Stimulated activated CD8-positive, alpha-beta memory T cell treated with anti-CD3 and anti-CD28 coated beads, Interleukin-4, amount 100 ng/mL, for 24 hours (primary cell): ENCODE results near the gene TRPM2.
"Not testable (repeated sequence)": the region's sequence is repeated elsewhere in the genome, so short reads cannot be mapped to it uniquely, and the experiment has no call there.

Experiments
- DNase-seq: peaks from one replicate; pipeline ENCODE4 v3.0.0-alpha.2; 2020; ENCODE audit warnings: low read depth

TRPM2 gene

GRCh38 chr21:44375281-44375651 lies 21.8 kb downstream of the TRPM2 start:
- no peak for DNase-seq

- no peak for DNase-seq
These were observed 22.4 kb downstream of the TRPM2 start for GRCh38 chr21:44375761-44376241.

- DNase-seq, result no peak
These were observed 23.2 kb downstream of the TRPM2 start for GRCh38 chr21:44376606-44377005.

GRCh38 chr21:44377201-44377921 lies 23.9 kb downstream of the TRPM2 start:
- DNase-seq, result no peak

- DNase-seq, result no peak
These were observed 24.7 kb downstream of the TRPM2 start for GRCh38 chr21:44377922-44378645.

GRCh38 chr21:44378646-44379514 lies 25.5 kb downstream of the TRPM2 start:
- DNase-seq, result no peak

GRCh38 chr21:44379515-44379848 lies 26.1 kb downstream of the TRPM2 start:
- DNase-seq, result no peak

- no peak for DNase-seq
These were observed 26.8 kb downstream of the TRPM2 start for GRCh38 chr21:44379991-44380865.

- no peak for DNase-seq
These were observed 27.5 kb downstream of the TRPM2 start for GRCh38 chr21:44380876-44381275.

GRCh38 chr21:44381874-44382273 lies 28.5 kb downstream of the TRPM2 start:
- no peak for DNase-seq

- no peak for DNase-seq
These were observed 29.1 kb downstream of the TRPM2 start for GRCh38 chr21:44382536-44382935.

GRCh38 chr21:44383216-44383615 lies 29.8 kb downstream of the TRPM2 start:
- no peak for DNase-seq

- no peak for DNase-seq
These were observed 31.5 kb downstream of the TRPM2 start for GRCh38 chr21:44384968-44385367.

- no peak for DNase-seq
These were observed 35.9 kb downstream of the TRPM2 start for GRCh38 chr21:44389335-44389734.

- DNase-seq, result no peak
These were observed 37.5 kb downstream of the TRPM2 start for GRCh38 chr21:44390886-44391285.

GRCh38 chr21:44391345-44392091 lies 38.1 kb downstream of the TRPM2 start:
- DNase-seq, result no peak

- no peak for DNase-seq
These were observed 38.8 kb downstream of the TRPM2 start for GRCh38 chr21:44392185-44392584.

- DNase-seq, result no peak
These were observed 39.5 kb downstream of the TRPM2 start for GRCh38 chr21:44392916-44393315.

GRCh38 chr21:44394733-44395132 lies 41.3 kb downstream of the TRPM2 start:
- DNase-seq, result no peak

- no peak for DNase-seq
These were observed 41.8 kb downstream of the TRPM2 start for GRCh38 chr21:44395260-44395659.

- DNase-seq, result not testable (repeated sequence)
These were observed 43.4 kb downstream of the TRPM2 start for GRCh38 chr21:44396803-44397202.
